T-helper 22 cell (primary cell): ENCODE data around the gene LCNL1.
"Not testable (repeated sequence)": the region's sequence is repeated elsewhere in the genome, so short reads cannot be mapped to it uniquely, and the experiment has no call there.

Source experiments
- DNase-seq: peaks from one replicate; pipeline ENCODE4 v3.0.0-alpha.2; 2020; ENCODE audit warnings: low read depth

LCNL1 gene

DNA sequence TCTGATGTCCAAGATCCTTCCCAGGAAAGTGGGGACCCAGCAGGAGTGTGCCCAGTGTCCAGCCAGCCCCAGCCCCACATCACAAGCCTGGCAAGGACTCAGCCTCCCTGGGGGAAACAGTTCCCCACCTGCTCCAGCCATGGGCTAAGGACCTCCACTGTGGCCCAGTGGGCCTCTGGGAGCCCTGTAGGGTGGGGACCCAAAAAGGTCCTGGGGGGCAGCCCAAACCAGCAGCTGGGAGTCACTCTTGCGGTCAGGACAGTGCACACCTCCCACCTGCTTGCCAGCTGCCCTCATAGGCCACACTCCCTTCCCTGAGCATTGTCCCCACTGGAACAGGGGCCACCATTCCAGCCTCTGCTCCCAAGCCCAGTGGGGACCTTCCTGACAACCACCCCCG is 43.6 kb downstream of the LCNL1 start:
- DNase-seq, result no peak

DNA sequence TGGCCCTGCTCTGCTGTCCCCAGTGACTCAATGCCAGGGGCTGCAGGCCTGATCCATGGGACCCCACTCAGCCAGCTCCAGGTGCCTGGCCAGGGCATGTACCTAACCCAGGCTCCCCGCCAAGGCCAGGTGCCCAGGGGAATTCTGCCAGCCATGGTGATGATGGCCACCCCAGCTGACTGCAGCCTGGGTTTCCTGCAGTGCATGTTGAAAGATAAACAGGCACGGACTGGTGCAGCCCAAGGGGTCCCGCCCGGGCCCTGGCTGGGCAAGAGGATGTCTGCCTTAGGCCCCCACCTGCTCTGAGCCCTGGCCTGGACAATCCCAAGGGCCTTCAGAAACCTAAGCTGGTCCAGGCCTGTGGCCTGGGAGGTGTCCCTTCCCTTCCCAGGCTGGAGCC is 44.0 kb downstream of the LCNL1 start:
- DNase-seq, result no peak

DNA sequence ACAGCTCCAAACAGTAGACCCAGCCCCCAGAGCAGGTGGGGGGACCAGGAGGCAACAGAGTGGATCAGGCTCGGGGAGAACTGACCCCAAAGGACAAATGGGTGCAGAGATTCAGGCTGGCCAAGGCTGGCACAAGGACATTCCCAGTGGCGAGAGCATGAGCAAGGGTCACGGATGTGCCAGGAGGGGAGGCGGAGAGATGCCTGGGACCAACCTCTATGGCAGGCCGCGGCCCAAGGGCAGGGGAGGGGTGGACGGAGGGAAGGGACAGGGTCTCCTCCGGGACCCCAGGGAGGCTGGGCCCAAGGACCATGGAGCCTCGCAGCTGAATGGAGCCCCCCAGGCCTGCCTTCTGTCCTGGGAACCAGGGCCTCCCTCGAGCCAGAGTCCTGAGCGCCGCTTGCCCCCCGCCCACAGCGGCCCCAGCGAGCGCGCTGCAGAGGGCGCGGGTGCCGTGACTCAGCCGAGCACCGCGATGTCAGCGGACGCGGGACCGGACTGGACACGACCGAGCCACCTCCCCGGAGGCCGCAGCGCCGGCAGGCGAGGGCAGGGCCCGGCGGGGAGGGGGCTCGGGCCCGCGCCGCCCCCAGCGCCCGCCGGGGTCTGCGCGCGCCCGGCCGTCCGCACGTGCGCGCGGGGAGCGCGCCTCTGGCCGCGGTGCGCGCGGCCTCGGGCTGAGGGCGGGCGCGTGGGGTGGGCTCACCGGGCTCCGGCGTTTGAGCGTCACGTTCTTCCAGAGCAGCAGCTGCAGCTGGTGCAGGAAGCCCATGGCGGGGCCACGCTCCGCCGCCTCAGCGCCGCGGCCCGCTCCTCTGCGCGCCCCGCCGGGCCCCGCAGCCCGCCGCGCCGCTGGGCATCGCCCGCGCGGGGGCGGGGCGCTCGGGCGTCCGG is 44.8 kb downstream of the LCNL1 start, which contains the start of gene ABCA2:
TSS of gene ABCA2 (minus strand) at position 869 of the 894 bp plus-strand sequence. CDS start at position 772, 97 bp downstream.
- no peak for DNase-seq

DNA sequence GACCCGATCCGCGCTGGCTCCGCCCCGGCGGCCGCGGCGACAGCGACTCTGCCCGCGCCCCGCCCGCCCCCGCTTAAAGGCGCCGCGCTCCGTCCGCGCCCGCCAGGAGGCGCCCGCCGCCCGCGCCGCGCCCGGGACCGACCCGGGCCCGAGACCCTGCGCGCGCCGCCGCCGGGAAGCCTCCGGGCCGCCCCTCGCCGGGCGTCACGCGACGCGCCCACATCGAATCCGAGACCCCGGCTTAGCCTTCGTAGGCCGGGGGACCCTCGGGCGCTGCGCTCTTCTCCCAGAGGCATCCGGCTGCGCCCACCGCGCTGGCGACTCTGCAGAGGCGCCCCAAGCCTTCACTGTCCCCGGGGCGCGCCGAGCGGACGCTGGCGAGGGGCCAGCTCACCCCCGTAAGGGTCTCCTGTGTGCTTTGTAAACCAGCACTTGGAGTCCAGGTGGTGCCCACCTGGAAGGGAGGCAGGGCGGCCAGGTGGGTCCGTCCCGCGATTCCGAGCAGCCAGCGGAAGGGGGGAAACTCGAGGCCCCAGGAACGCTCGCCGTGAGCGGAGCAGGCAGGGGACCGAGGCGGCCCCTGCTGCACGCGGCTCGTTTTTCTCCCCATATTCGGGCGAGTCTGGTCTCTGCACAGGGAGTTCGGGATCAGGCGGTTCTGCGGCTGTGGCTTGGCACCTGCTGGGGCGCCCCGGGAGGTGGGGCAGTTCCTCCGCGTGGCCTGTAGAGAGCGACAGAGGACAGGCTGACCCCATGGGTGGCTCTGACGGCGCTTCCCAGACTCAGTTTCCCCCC is 45.7 kb downstream of the LCNL1 start:
- peak; percentile 58 for DNase-seq

DNA sequence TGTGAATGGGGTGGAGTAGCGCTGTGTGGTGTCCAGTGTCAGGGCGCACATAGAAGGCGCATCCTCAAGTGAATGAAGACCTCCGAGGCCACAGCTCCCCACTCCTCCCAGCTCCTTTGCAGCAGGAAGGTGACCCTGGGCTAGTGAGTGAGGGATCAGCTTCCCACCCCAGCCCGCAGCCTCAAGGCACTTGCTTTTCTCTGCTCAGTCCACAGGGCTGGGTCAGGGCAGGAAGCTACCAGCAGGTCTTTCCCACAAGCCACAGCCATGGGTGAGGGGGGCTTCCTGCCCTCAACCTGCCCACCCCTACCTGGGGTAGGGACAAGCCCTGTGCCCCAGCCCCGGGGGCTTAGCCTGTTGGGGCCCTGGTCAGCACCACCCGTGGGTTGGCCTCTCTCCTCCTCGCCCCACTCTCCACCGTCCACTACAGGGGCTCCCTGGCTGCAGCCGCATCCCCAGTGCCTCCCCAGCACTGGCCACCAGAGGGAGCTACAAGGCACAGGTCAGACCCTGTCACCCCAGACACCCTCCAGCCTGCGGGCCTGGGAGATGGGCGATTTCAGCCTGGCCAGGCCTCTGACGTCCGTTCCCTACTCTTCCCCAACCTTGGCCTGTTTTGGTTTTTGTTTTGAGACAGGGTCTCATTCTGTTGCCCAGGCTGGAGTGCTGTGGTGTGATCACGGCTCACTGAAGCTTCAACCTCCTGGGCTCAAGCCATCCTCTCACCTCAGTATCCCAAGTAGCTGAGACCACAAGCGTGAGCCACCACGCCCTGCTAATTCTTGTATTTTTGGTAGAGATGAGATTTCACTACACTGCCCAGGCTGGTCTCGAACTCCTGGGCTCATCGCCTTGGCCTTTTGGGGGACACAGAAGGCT is 46.5 kb downstream of the LCNL1 start:
- DNase-seq, result no peak

DNA sequence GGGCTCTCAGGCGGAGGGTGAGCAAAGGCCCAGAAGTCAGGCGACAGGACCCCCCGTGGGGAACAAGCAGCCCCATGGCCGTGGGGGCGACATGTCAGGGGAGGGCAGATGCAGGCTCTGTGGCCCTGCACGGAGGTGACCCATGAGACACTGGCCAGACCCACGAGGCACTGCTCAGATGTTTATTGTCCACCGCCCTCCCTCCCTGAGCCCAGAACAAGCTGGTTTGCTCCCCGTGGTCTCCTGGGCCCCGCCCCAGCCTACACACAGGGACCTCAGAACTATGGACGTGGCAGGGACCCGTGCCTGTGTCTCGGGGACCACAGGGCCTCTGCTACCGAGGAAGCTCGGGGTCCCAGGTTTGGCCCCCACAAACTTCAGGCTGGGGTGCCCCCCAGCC is 47.2 kb downstream of the LCNL1 start:
- no peak for DNase-seq

DNA sequence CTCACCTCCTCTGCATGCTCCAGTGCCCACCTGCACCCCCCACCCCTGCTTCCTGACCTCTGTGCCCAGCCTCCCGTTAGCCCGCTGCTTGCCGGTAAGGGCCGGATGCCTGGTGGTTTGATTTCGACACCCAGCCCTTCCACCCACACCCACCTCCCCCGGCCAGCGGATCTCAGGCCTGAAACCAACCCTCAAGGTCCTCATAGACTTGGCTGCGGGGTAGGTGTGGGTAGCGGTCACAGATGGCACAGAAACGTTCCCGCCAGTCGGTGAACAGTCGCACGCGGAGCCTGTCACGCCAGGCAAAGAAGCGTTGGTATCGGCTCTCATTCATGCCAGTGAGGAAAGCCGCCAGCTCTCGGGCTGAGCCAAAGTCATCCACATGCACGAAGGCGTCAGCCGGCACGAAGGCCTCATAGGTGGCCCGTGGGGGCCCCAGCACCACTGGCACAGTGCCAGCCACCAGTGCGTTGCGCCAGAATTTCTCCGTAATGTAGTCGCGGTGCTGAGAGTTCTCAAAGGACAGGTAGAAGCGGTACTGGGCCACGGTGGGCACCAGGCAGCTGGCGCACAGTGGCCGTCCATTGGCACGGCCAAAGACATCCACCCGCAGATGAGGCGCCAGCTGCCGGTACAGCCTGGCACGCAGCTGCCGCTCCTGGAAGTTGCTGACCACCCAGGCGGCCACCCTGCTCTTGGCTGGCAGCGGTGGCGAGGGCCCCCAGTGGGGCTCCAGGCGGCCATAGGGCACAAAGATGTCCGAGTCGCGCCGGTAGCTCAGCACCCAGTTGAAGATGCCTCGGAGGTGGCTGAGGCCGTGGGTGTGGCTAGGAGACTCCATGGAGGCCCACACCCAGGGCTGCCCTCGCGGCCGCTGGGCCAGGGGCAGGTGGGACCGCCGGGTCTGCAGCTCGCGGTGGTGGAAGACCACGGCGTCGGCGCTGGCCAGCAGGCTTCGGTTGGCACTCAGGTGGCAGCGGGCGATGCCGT is 48.0 kb downstream of the LCNL1 start:
- no peak for DNase-seq

DNA sequence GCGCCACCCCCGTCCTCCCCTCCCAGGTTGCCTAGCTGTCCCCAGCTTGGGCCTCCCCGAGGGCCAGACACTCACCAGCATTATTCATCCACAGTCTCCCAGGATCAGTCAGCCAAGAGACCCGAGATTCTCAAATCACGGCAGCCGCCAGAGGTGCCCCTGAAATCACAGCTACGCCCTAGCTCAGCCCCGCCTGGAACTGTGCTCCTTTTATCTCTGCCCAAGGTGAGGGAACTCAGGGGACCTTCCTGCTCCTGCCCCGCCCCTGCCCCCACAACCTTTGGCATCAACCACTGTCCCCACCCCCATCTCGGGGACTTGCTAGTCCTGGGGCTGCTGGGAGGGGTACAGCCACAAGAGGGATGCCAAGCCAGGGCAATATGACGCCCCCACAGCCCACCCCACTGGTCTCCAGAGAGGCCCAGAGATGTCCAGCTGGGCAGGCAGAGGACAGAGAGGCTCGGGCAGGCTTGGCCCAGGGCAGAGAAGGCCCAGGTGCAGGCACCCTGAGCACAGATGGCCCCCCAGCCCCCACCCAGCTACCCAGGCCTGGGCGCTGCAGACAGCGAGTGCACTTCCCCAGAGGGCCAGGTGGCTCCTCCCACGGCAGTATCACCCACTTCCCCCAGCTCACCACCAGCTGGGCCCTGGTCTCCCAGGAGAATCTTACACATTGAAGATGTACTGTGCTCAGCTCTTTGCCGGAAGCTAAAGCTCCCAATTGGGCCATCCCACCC is 49.3 kb downstream of the LCNL1 start, which contains the start of gene FUT7:
TSS of gene FUT7 (minus strand) at position 185 of the 737 bp plus-strand sequence. CDS start at position 88, 97 bp downstream.
- DNase-seq, result no peak

DNA sequence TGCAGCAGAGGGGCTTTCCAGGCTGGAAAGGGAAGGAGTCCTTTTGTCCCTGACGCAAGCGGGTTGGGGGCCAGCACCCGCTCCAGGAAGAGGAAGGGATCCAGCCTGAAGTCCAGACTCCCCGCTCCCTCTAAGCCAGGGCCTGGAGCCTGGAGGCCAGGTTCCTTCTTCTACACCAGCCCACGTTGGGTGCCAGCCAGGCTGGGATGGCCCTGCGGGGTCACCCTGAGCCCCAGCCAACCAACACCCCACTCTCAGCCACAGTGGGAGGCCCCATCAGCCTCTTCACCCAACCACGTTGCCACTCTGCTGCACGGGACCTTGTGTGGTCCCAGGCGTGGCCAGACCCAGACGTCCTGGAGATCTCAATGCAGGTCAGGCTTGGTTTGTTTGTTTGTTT is 50.1 kb downstream of the LCNL1 start:
- no peak for DNase-seq

DNA sequence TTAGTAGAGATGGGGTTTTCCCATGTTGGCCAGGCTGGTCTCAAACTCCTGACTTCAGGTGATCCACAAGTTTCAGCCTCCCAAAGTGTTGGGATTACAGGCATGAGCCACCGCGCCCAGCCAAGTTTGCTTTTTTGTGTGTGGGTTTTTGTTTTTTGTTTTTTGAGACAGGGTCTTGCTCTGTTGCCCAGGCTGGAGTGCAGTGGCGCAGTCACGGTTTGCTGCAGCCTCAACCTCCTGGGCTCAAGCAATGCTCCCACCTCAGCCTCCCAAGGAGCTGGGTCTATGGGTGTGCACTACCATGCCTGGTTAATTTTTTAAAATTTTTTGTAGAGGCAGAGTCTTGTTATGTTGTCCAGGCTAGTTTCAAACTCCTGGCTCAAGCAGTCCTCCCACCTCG is 50.7 kb downstream of the LCNL1 start:
- DNase-seq, result not testable (repeated sequence)

DNA sequence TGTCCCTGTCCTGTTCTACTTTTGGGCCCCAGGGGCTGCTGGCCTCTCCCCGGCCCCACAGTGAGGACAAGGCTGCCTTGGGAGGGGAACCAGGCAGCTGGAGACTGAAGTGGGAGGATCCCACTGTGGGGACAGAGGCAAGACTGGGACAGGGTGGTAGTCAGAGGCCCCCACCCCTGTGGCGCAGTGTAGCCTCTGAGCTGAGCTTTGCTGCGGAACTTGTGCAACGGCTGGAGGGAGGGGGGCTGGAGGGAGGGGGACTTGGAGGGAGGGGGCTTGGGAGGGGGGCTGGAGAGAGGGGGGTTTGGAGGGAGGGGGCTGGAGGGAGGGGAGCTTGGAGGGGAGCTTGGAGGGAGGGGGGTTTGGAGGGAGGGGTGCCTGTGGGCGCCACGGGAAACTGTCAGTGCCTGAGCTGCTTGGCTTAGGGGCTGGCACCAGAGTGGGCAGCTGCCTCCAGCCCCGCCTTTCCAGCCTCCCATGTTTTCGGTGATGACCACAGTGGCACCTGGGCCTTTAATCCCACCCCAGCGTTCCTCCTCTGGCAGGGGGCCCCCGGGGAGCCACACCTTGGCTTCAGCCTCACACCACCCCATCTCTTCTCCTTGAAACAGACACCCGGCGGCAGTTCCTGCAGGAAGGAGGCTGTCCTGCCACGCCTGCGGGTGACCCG is 51.4 kb downstream of the LCNL1 start:
- no peak for DNase-seq

DNA sequence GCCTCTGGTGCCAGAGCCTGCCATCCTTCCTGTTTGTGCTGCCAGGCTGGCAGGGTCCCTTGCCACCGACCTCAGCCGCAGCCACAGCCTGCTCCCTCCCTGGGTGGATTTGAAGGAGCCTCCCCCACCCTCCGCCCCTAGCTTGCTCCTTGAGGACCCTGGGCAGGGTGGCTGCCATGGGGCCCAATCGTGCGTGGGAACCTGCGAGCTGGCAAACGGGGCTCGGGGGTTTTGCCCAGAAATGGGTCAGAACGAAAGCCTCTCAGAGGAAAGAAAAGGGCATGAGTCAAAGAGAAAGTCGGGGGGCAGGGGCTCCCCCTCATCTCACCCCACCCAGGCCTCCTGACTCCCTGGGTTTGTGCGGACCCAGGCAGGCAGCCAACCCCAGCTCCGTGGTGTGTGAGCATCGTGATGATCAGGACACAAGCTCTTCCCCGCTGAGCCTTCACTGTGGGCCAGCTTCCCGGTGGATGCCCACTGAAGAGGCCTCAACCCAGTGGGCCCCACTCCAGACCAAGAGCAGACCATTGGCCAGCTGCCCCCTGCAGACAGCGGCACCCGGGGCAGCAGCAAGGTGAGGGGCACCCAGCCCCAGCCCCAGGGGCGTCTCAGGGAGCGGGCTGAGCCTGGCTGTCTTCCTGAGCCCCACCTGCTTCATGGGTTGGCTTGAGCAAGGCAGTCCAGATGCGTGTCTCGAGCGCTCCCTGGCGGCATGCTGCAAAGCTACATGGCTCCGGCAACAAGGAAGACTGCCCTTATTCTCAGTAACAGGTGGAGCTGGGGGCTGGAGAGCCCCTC is 52.1 kb downstream of the LCNL1 start:
- DNase-seq, result peak; percentile 73
